T-helper 1 cell treated with Interleukin-12 subunit alpha and Interleukin-12 subunit beta and Interleukin-4 antibody, amounts not matched to agents 30 μg/mL and 1 μg/mL, for 36 hours (primary cell): ENCODE results near the gene RBFA.
"Not testable (repeated sequence)": the region's sequence is repeated elsewhere in the genome, so short reads cannot be mapped to it uniquely, and the experiment has no call there.

Experiments used
- H3K27ac Mint-ChIP-seq: one replicate; pipeline ENCODE4 v1.8.0; 2021; ENCODE audit warnings: mild to moderate bottlenecking, mixed read lengths
- H3K27me3 Mint-ChIP-seq: one replicate; pipeline ENCODE4 v1.8.0; 2021; ENCODE audit warnings: low read depth, mixed read lengths
- H3K36me3 Mint-ChIP-seq: one replicate; pipeline ENCODE4 v1.8.0; 2021; ENCODE audit warnings: low read depth, mixed read lengths
- H3K4me1 Mint-ChIP-seq: one replicate; pipeline ENCODE4 v1.8.0; 2021; ENCODE audit warnings: low read depth, mixed read lengths
- H3K4me3 Mint-ChIP-seq: one replicate; pipeline ENCODE4 v1.8.0; 2021; ENCODE audit warnings: mild to moderate bottlenecking, moderate library complexity, mixed read lengths
- H3K9me3 Mint-ChIP-seq: one replicate; pipeline ENCODE4 v1.8.0; 2021; ENCODE audit warnings: mixed read lengths

RBFA gene, protein sequence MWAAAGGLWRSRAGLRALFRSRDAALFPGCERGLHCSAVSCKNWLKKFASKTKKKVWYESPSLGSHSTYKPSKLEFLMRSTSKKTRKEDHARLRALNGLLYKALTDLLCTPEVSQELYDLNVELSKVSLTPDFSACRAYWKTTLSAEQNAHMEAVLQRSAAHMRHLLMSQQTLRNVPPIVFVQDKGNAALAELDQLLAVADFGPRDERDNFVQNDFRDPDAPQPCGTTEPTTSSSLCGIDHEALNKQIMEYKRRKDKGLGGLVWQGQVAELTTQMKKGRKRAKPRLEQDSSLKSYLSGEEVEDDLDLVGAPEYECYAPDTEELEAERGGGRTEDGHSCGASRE

DNA sequence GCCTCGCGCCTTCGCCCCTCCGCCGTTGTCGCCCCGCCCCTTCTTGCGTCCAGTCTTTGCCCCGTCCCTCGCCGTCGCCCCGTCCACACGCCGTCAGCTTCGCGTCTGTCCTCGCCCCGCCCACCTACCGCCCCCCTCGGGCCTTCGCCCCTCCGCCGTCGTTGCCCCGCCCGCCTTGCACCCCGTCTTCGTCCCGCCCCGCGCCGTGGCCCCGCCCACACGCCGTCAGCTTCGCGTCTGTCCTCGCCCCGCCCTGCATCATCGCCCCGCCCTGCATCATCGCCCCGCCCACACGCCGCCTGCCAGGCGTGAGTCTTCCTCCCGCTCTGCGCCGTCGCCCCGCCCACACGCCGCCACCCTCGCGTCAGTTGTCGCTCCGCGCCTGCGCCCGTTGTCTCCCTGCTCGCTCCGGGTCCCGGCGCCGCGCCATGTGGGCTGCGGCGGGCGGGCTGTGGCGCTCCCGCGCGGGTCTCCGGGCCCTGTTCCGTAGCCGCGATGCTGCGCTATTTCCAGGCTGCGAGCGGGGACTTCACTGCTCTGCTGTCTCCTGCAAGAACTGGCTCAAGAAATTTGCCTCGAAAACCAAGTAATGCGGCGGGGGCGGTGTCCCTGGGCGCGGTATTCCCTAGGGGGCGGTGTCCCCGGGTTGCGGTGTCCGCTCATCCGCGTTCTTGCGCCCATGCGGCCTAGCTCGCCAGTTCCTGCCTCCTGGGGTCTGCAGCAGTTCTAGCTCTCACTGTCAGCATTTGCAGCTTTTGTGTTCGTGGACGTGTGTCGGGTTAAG lies at the start of gene RBFA:
Gene RBFA (plus strand): TSS at position 367 of the 784 bp plus-strand sequence. CDS start 62 bp downstream, at position 429.
- Mint-ChIP-seq H3K4me1 (peaks cover 18% of the 10 kb centered on the region), H3K27me3 (no peaks in the 10 kb centered on the region), H3K4me3 (peak within 1 kb of the TSS; percentile 79)

DNA sequence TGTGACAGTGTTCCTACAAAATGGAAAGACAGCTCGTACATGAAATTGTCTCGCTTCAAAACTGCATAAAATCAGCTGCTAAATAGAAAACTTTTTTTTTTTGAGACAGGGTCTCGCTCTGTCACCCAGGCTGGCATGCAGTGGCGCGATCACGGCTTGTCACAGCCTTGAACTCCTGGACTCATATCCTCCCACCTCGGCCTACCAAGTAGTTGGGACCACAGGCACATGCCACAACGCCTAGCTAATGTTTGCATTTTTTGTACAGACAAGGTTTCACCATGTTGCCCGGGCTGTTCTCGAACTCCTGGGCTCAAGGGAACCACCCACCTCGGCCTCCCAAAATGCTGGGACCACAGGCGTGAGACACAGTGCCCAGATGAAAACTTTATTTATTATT lies 49.1 kb upstream of the RBFA start:
- no peak overlapping the region for H3K27ac Mint-ChIP-seq
- peaks cover 49% of the 10 kb centered on the region for H3K4me1 Mint-ChIP-seq
- peaks cover 12% of the 10 kb centered on the region for H3K36me3 Mint-ChIP-seq
- H3K9me3 Mint-ChIP-seq, result no peaks in the 10 kb centered on the region
- peak overlapping the region; percentile 66 for H3K4me3 Mint-ChIP-seq
- H3K27me3 Mint-ChIP-seq, result no peaks in the 10 kb centered on the region

More for the DNA sequence above, at the start of gene RBFA:
- peaks cover 6% of the 10 kb centered on the region for H3K36me3 Mint-ChIP-seq
- H3K27ac Mint-ChIP-seq, result peak within 1 kb of the TSS; percentile 89
- no peaks in the 10 kb centered on the region for H3K9me3 Mint-ChIP-seq

DNA sequence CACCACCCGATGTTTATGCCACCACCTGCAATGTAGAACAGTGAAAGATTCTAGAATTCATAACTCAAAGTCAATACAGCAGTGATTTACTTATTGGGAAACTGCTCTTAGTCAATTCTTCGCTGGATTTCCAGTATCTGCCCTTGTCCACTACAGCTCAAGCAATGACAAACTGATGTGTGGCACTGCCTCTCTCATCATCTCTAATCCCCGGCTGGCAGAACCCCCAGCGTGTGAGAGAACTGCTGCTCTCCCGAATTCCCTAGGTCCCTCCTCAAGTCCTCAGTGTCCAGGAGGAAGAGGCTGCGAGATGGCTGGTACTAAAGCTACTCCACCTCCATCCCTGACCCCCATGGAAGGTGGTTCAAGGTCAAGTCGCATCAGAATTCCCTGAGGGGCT lies 47.5 kb upstream of the RBFA start:
- Mint-ChIP-seq H3K4me1 (peaks cover 45% of the 10 kb centered on the region), H3K27me3 (no peaks in the 10 kb centered on the region), H3K27ac (peak overlapping the region; percentile 42), H3K9me3 (no peaks in the 10 kb centered on the region), H3K4me3 (peak overlapping the region; percentile 87), H3K36me3 (peaks cover 12% of the 10 kb centered on the region)

DNA sequence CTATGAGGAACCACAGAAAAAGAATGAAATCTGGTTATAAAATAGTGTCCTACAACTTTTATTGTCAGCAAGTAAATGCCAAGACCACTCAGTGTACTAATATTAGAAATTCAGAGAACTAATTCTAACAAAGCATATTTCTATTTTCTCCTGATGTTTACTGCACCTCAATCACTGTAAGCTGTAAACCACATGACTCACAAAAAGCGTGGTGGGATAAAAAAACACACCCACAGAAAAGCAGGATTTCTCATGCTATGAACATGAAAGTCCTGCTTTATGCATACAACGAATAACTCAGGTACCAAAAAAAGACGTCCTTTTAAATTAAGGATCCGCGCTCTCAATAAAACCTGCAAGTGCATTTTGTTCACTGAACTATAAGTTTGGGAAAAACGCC lies 46.7 kb upstream of the RBFA start:
- Mint-ChIP-seq H3K27ac (peak overlapping the region; percentile 87), H3K27me3 (no peaks in the 10 kb centered on the region), H3K4me3 (peak overlapping the region; percentile 87)

DNA sequence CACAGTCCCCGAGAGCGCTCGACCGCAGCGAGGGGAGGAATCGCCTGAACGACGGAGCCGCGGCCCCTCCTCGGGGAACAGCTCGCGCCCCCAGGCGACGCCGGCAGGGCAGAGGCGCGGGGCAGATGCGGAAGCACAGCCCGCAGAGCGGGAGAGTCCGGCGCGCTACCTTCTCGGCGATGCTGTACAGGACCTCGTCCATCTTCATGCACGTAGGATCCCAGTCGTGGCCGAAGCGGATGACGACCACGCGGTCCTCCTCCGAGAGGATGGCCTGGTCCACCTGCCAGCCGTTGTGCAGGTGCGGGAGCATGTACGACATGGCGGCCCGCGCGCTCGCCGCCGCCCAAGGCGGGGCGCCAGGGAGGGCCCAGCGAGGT lies 46.2 kb upstream of the RBFA start:
- Mint-ChIP-seq H3K4me3 (peak overlapping the region; percentile 87), H3K9me3 (no peaks in the 10 kb centered on the region), H3K36me3 (peaks cover 7% of the 10 kb centered on the region), H3K27ac (peak overlapping the region; percentile 87), H3K27me3 (no peaks in the 10 kb centered on the region), H3K4me1 (peaks cover 38% of the 10 kb centered on the region)

More for the DNA sequence above, 46.7 kb upstream of the RBFA start:
- peaks cover 40% of the 10 kb centered on the region for H3K4me1 Mint-ChIP-seq
- H3K9me3 Mint-ChIP-seq, result no peaks in the 10 kb centered on the region
- peaks cover 7% of the 10 kb centered on the region for H3K36me3 Mint-ChIP-seq

DNA sequence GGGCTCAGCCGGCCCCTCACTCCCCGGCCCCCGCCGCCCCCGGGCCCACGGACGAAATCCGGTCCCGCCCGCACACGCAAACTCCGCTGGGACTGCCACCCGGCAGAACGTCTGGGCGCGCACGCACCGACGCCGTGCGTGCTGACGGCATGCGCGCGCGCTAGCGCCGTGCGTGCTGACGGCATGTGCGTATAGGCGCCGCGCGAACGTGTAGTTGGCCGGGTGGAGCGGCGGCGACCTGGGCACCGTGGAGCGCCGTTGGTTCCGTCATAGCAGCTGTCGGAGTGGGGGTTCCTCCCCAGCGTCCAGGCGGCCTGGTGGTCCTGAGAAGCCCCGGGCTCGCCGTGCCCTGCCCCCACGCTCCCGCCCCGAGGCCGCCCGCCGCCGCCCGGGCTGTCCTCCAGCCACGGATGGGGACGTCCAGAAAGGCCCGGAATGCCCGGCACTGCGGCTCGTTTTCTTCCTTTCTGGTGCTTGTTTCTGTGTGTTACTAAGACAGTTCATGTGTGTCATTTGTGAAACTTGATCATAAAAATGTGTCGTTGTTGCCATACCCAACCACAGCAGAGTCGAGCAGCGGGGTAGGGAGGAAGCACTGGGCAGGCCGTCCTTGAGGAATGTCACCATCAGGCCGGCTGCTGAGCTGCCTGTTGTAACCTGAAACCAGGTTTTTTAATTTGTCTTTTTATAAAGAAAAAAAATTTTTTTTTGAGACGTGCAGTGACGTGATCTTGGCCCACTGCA lies 45.6 kb upstream of the RBFA start, which contains the start of gene TXNL4A:
Gene TXNL4A (minus strand): TSS at position 113 of the 744 bp plus-strand sequence. CDS start 171 bp downstream, outside the sequence.
- peak within 1 kb of the TSS; percentile 96 for H3K27ac Mint-ChIP-seq
- peaks cover 33% of the 10 kb centered on the region for H3K4me1 Mint-ChIP-seq
- peak within 1 kb of the TSS; percentile 98 for H3K4me3 Mint-ChIP-seq
- H3K27me3 Mint-ChIP-seq, result no peaks in the 10 kb centered on the region
- no peaks in the 10 kb centered on the region for H3K9me3 Mint-ChIP-seq
- H3K36me3 Mint-ChIP-seq, result peaks cover 7% of the 10 kb centered on the region

DNA sequence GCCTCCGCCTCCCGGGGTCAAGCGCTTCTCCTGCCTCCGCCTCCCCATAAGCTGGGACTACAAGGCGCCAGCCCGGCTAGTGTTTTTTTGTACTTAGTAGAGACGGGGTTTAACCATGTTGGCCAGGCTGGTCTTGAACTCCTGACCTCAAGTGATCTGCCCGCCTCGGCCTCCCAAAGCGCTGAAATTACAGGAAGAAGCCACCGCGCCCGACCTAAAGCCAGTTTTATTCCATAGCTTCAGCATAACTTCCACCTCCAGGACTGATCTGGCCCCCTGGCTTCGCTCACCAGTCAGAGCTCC lies 45.1 kb upstream of the RBFA start:
- Mint-ChIP-seq H3K4me3 (peak overlapping the region; percentile 98), H3K9me3 (no peaks in the 10 kb centered on the region), H3K27ac (peak overlapping the region; percentile 96), H3K4me1 (peaks cover 28% of the 10 kb centered on the region), H3K27me3 (no peaks in the 10 kb centered on the region), H3K36me3 (peaks cover 5% of the 10 kb centered on the region)

DNA sequence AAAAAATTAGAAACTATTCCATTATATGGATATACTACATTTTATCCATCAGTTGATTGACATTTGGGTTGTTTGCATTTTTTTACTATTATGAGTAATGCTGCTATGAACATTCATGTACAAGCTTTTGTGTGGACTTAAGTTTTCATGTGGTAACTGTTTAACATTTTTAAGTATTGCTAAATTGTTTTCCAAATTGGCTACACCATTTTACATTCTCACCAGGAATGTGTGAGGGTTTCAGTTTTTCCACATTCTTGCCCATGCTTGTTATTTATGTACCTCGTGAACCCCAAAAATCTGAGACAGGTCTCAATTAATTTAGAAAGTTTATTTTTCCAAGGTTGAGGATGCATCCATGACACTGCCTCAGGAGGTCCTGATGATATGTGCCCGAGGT lies 42.7 kb upstream of the RBFA start:
- Mint-ChIP-seq H3K27ac (no peak overlapping the region), H3K4me3 (no peak overlapping the region), H3K9me3 (no peaks in the 10 kb centered on the region), H3K36me3 (no peaks in the 10 kb centered on the region), H3K27me3 (no peaks in the 10 kb centered on the region), H3K4me1 (peaks cover 13% of the 10 kb centered on the region)

DNA sequence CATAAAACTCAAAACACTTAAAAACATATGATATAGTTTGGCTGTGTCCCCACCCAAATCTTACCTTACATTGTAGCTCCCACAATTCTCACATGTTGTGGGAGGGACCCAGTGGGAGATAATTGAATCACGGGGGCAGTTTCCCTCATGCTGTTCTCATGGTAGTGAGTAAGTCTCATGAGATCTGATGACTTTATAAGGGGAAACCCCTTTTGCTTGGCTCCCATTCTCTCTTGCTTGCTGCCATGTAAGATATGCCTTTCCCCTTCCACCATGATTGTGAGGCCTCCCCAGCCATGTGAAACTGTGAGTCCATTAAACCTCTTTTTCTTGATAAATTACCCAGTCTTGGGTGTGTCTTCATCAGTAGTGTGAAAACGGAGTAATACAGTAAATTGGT lies 34.5 kb upstream of the RBFA start:
- H3K4me1 Mint-ChIP-seq, H3K36me3 Mint-ChIP-seq, H3K27ac Mint-ChIP-seq, H3K27me3 Mint-ChIP-seq, H3K4me3 Mint-ChIP-seq: not testable (repeated sequence)
- H3K9me3 Mint-ChIP-seq, result peaks cover 14% of the 10 kb centered on the region

DNA sequence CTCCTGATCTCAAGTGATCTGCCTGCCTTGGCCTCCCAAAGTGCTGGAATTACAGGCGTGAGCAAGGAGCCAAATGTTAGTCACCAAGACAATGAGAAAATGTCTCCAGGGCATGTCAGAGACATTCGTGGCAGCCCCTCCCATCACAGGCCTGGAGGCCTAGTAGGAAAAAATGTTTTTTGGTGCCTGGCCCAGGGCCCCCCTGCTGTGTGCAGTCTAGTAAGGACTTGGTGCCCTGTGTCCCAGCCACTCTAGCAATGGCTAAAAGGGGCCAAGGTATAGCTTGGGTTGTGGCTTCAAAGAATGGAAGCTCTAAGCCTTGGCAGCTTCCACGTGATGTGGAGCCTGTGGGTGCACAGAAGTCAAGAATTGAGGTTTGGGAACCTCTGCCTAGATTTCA lies 33.4 kb upstream of the RBFA start:
- Mint-ChIP-seq H3K9me3 (peaks cover 17% of the 10 kb centered on the region), H3K27me3 (peaks cover 4% of the 10 kb centered on the region), H3K4me3 (no peak overlapping the region), H3K27ac (no peak overlapping the region), H3K36me3 (no peaks in the 10 kb centered on the region), H3K4me1 (no peaks in the 10 kb centered on the region)

DNA sequence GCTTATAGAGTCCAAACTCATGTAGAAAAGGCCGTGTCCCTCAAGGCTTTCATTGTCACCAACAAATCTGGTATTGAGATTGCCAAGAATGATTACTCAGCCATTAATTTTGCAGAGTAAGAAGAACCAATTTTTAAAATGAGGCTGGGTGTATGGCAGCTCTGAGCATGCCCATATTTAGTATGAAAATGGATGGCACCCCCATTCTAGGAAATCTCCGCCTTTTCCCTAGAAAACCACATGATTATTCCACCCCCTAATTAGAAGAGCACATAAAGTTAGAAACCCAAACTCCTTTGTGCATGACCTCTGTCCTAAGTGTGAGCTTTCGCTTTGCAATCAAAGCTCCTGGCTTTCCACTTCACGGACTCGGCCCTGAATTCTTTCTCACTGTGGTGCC lies 31.8 kb upstream of the RBFA start:
- no peaks in the 10 kb centered on the region for H3K4me1 Mint-ChIP-seq
- H3K27ac Mint-ChIP-seq, result no peak overlapping the region
- peaks cover 4% of the 10 kb centered on the region for H3K27me3 Mint-ChIP-seq

DNA sequence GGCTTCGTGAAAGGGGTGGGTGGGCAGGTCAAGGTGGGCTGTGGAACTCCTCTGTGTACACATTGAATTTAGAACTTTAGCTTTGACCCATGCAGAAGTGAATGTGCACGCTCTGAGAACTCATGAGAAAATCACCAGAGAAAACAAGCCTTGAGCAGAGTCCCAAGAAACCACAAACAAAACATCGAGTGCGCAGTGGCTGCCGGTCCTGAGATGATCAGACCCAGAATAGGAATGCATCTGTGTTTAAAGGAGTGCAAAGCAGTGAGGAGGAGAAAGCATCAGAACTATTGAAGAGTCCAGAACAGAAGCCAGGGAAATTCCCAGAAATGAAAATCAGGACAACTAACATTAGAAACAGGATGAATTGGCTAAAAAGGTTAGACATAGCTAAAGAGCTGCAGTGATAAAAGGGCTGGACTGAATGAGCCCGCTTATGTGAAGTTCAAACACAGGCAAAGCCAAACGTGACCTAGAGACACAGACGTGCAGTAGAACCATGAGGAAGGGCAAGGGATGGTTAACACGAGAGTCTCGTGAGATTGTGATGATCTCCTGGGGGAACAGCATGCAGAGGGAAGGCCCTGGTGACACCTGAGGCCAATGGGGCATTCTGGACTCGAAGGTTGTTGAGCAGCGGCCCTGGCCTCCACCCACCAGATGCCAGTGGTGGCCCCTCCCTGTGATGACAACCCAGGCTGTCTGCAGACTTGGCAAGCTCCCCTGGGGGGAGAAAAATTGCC lies 29.5 kb upstream of the RBFA start:
- no peak overlapping the region for H3K27ac Mint-ChIP-seq
- H3K9me3 Mint-ChIP-seq, result peaks cover 25% of the 10 kb centered on the region
- no peaks in the 10 kb centered on the region for H3K4me1 Mint-ChIP-seq
- H3K36me3 Mint-ChIP-seq, result no peaks in the 10 kb centered on the region
- peaks cover 4% of the 10 kb centered on the region for H3K27me3 Mint-ChIP-seq
- no peak overlapping the region for H3K4me3 Mint-ChIP-seq

More for the DNA sequence above, 31.8 kb upstream of the RBFA start:
- H3K9me3 Mint-ChIP-seq, result peaks cover 17% of the 10 kb centered on the region
- no peaks in the 10 kb centered on the region for H3K36me3 Mint-ChIP-seq
- H3K4me3 Mint-ChIP-seq, result no peak overlapping the region

DNA sequence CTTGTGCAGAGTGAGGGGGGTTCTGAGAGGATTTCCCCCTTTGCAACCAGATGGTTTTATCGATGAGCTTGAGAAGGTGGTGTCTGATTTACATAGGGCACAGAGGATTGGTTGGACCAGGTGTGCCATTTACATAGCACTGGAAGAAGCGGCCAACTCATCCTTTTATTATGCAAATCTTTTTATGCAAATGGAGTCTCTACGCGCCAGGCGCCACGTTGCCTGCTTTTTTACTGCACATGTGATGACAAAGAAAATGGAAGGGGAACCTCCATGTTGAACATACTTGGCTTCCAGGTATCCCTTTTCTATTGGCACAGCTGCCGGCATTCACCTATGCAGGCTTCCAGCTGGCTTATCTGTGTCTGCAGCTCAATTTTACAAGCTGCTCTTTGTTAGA lies 27.5 kb upstream of the RBFA start:
- peaks cover 21% of the 10 kb centered on the region for H3K9me3 Mint-ChIP-seq
- peaks cover 4% of the 10 kb centered on the region for H3K27me3 Mint-ChIP-seq
- H3K27ac Mint-ChIP-seq, result no peak overlapping the region
- H3K36me3 Mint-ChIP-seq, result no peaks in the 10 kb centered on the region
- H3K4me3 Mint-ChIP-seq, result no peak overlapping the region
- H3K4me1 Mint-ChIP-seq, result no peaks in the 10 kb centered on the region
